ENCODE results near the gene C12orf50.
"Not testable (repeated sequence)": the region's sequence is repeated elsewhere in the genome, so short reads cannot be mapped to it uniquely, and the experiment has no call there.

C12orf50 gene

GRCh38 chr12:88029093-88029665 lies at the start of gene C12orf50:
Gene C12orf50, minus strand, starts transcription at chr12:88029401. Its CDS starts 2,439 bp downstream, at chr12:88026962.
- DNase-seq, result no peak

- DNase-seq, result no peak
These were observed 38.1 kb upstream of the C12orf50 start for GRCh38 chr12:88067301-88067700.

GRCh38 chr12:88063375-88063774 lies 34.2 kb upstream of the C12orf50 start:
- DNase-seq, result no peak

- DNase-seq, result no peak
These were observed 33.3 kb upstream of the C12orf50 start for GRCh38 chr12:88062474-88062873.

GRCh38 chr12:88058719-88059077 lies 29.5 kb upstream of the C12orf50 start:
- no peak for DNase-seq

- no peak for DNase-seq
These were observed 29.0 kb upstream of the C12orf50 start for GRCh38 chr12:88057994-88058718.

GRCh38 chr12:88056571-88056970 lies 27.4 kb upstream of the C12orf50 start:
- no peak for DNase-seq

GRCh38 chr12:88052686-88053085 lies 23.5 kb upstream of the C12orf50 start:
- DNase-seq, result no peak

GRCh38 chr12:88044035-88044434 lies 14.8 kb upstream of the C12orf50 start:
- DNase-seq, result no peak

- DNase-seq, result no peak
These were observed 8.6 kb upstream of the C12orf50 start for GRCh38 chr12:88037770-88038169.

GRCh38 chr12:88036353-88036965 lies 7.3 kb upstream of the C12orf50 start:
- no peak for DNase-seq

GRCh38 chr12:88035907-88036289 lies 6.7 kb upstream of the C12orf50 start:
- no peak for DNase-seq

- peak; percentile 94 for DNase-seq
These were observed 6.2 kb upstream of the C12orf50 start for GRCh38 chr12:88035271-88035906.

GRCh38 chr12:88031161-88031560 lies 2.0 kb upstream of the C12orf50 start:
- DNase-seq, result not testable (repeated sequence)

- no peak for DNase-seq
These were observed 3.0 kb downstream of the C12orf50 start for GRCh38 chr12:88026196-88026595.

- no peak for DNase-seq
These were observed 11.2 kb downstream of the C12orf50 start for GRCh38 chr12:88017964-88018363.

- no peak for DNase-seq
These were observed 13.4 kb downstream of the C12orf50 start for GRCh38 chr12:88015825-88016224.

GRCh38 chr12:88011755-88012154 lies 17.4 kb downstream of the C12orf50 start:
- DNase-seq, result no peak

GRCh38 chr12:88006351-88006750 lies 22.9 kb downstream of the C12orf50 start:
- DNase-seq, result no peak

GRCh38 chr12:88001327-88001726 lies 27.9 kb downstream of the C12orf50 start:
- DNase-seq, result no peak

- peak; percentile 52 for DNase-seq
These were observed 33.5 kb downstream of the C12orf50 start for GRCh38 chr12:87995581-87996178.

- DNase-seq, result no peak
These were observed 37.7 kb downstream of the C12orf50 start for GRCh38 chr12:87991483-87991882.

- DNase-seq, result no peak
These were observed 40.7 kb downstream of the C12orf50 start for GRCh38 chr12:87988534-87988933.

Measured in stimulated activated CD4-positive, alpha-beta T cell treated with anti-CD3 and anti-CD28 coated beads, Interleukin-15, amount 100 ng/mL, for 24 hours (primary cell).